ENCODE results near the gene SLC5A1. TPM values are rescaled to one million over a fixed set of nuclear protein-coding genes. Genes with fewer than 3 reads are reported as not detected.

SLC5A1 gene
- total RNA-seq, 1 experiment from 2014 or later = 0.03 TPM

DNA sequence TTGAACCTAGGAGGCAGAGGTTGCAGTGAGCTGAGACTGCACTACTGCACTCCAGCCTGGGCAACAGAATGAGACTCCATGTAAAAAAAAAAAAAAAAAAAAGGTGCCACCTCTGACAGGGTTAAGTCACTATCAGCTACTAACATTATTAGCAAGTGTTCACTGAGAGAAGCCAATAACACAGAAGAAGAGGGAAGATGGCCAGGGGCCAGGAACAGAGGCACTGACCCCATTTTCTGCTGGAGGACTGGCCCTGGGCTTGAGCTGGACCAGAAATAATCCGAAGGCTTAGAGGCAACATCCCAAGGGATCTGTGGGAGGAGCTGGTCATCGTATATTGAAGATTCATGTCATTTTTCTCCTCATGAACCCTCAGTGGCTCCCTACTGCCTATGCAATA lies 5.0 kb downstream of the SLC5A1 start:
- Histone ChIP-seq H3K27ac (ENCODE audit: low read length) (no peak overlapping the region), H3K4me3 (ENCODE audit: low read depth in 2 of 2, low read length in 2 of 2) (no peak overlapping the region), H3K36me3 (ENCODE audit: control insufficient read depth, insufficient read depth, low read length) (no peaks in the 10 kb centered on the region), H3K9me3 (ENCODE audit: control insufficient read depth, insufficient read depth, low read depth, low read length) (no peaks in the 10 kb centered on the region), H3K27me3 (ENCODE audit: control insufficient read depth, insufficient read depth, low read length) (no peaks in the 10 kb centered on the region), H3K4me1 (ENCODE audit: control insufficient read depth, insufficient read depth, low read length) (no peaks in the 10 kb centered on the region)
- ChIA-PET POLR2A (interaction anchor here (0.6 kb wide), 1 partner anchor 843 kb away, joined by 3 read pairs; no protein-coding TSS in a partner anchor), CTCF (no interaction called here)
- DNase-seq (ENCODE audit: low read depth, low spot score) (no peak), ATAC-seq (no peak)
- BruUV-seq (replicated peaks) = no TSS peak
- TF ChIP-seq TCF7L2 (IDR thresholded peaks at IDR 0.05; ENCODE audit: low read depth, low read length) (no peak), POLR2AphosphoS5 (IDR thresholded peaks at IDR 0.05; ENCODE audit: low read depth, low read length) (no peak), SIN3A (IDR thresholded peaks at IDR 0.05; ENCODE audit: borderline replicate concordance, insufficient read depth, low read depth, low read length) (no peak)
- TF ChIP-seq, protein P1, sequence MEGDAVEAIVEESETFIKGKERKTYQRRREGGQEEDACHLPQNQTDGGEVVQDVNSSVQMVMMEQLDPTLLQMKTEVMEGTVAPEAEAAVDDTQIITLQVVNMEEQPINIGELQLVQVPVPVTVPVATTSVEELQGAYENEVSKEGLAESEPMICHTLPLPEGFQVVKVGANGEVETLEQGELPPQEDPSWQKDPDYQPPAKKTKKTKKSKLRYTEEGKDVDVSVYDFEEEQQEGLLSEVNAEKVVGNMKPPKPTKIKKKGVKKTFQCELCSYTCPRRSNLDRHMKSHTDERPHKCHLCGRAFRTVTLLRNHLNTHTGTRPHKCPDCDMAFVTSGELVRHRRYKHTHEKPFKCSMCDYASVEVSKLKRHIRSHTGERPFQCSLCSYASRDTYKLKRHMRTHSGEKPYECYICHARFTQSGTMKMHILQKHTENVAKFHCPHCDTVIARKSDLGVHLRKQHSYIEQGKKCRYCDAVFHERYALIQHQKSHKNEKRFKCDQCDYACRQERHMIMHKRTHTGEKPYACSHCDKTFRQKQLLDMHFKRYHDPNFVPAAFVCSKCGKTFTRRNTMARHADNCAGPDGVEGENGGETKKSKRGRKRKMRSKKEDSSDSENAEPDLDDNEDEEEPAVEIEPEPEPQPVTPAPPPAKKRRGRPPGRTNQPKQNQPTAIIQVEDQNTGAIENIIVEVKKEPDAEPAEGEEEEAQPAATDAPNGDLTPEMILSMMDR (IDR thresholded peaks at IDR 0.05) = no peak
- TF ChIP-seq, protein P2, sequence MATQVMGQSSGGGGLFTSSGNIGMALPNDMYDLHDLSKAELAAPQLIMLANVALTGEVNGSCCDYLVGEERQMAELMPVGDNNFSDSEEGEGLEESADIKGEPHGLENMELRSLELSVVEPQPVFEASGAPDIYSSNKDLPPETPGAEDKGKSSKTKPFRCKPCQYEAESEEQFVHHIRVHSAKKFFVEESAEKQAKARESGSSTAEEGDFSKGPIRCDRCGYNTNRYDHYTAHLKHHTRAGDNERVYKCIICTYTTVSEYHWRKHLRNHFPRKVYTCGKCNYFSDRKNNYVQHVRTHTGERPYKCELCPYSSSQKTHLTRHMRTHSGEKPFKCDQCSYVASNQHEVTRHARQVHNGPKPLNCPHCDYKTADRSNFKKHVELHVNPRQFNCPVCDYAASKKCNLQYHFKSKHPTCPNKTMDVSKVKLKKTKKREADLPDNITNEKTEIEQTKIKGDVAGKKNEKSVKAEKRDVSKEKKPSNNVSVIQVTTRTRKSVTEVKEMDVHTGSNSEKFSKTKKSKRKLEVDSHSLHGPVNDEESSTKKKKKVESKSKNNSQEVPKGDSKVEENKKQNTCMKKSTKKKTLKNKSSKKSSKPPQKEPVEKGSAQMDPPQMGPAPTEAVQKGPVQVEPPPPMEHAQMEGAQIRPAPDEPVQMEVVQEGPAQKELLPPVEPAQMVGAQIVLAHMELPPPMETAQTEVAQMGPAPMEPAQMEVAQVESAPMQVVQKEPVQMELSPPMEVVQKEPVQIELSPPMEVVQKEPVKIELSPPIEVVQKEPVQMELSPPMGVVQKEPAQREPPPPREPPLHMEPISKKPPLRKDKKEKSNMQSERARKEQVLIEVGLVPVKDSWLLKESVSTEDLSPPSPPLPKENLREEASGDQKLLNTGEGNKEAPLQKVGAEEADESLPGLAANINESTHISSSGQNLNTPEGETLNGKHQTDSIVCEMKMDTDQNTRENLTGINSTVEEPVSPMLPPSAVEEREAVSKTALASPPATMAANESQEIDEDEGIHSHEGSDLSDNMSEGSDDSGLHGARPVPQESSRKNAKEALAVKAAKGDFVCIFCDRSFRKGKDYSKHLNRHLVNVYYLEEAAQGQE (IDR thresholded peaks at IDR 0.05; ENCODE audit: insufficient read depth in 1 of 2, low read depth in 2 of 2, low read length in 1 of 2) = no peak
- in situ Hi-C loops (cut with HindIII; ENCODE audit: low pct_unique_long_range_greater_than_20kb, low sequenced_read_pairs) (no loop called here), intact Hi-C loops (cut with micrococcal nuclease; ENCODE audit: unreplicated experiment) (no loop called here)

DNA sequence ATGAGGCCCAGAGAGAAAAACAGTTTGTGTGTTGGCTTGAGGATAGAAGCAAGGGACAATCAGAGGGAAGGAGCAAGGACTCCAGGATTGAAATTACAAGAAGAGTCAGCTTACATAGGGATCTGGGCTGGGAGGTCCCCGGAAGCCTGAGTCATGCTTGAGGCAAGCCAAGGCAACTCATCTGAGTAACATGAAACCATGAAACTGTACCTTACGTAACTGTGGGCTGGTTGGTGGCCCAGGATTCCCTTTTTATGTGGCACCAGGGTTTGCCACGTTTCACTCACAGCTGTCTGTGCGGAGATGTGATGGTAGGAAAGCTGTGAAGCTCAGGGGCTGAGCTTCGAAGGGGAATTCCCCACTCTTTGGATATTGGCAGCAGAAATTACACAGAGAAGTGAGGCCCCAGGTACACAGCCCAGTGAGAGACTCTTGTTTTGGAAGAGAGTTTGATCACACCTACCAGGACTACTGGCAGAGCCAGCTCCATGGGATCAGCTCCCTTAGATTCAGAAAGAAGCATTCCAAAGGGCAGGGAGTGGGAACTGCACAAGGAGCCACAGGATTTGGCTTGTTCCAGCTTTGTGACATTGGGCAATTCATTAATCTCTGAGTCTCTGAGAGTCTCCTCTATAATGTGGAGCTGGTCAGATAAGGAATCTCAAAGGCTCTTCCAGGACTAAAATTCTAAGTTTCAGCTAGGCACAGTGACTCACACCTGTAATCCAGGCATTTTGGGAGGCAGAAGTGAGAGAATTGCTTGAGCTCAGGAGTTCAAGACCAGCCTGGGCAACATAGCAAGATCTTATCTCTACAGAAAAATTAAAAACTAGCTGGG lies 7.8 kb downstream of the SLC5A1 start:
- no peaks in the 10 kb centered on the region for H3K4me1 ChIP-seq (ENCODE audit: control insufficient read depth, insufficient read depth, low read length)
- ATAC-seq (peak; percentile 80; the same call in 1 of the 2 replicates), DNase-seq (ENCODE audit: low read depth, low spot score) (peak; percentile 43)
- ChIA-PET CTCF (no interaction called here), POLR2A (no interaction called here)
- TF ChIP-seq, protein P2 (IDR thresholded peaks at IDR 0.05; ENCODE audit: insufficient read depth in 1 of 2, low read depth in 2 of 2, low read length in 1 of 2) = no peak
- TF ChIP-seq TCF7L2 (IDR thresholded peaks at IDR 0.05; ENCODE audit: low read depth, low read length) (no peak), POLR2AphosphoS5 (IDR thresholded peaks at IDR 0.05; ENCODE audit: low read depth, low read length) (no peak), SIN3A (IDR thresholded peaks at IDR 0.05; ENCODE audit: borderline replicate concordance, insufficient read depth, low read depth, low read length) (no peak)
- TF ChIP-seq, protein P1 (IDR thresholded peaks at IDR 0.05) = no peak
- no peak overlapping the region for H3K27ac ChIP-seq (ENCODE audit: low read length)
- BruUV-seq (replicated peaks) = no TSS peak
- no peaks in the 10 kb centered on the region for H3K27me3 ChIP-seq (ENCODE audit: control insufficient read depth, insufficient read depth, low read length)
- intact Hi-C loops (cut with micrococcal nuclease; ENCODE audit: unreplicated experiment) = no loop called here
- in situ Hi-C loops (cut with HindIII; ENCODE audit: low pct_unique_long_range_greater_than_20kb, low sequenced_read_pairs) = no loop called here
- H3K4me3 ChIP-seq (ENCODE audit: low read depth in 2 of 2, low read length in 2 of 2) = no peak overlapping the region
- H3K36me3 ChIP-seq (ENCODE audit: control insufficient read depth, insufficient read depth, low read length) = no peaks in the 10 kb centered on the region
- no peaks in the 10 kb centered on the region for H3K9me3 ChIP-seq (ENCODE audit: control insufficient read depth, insufficient read depth, low read depth, low read length)
